CD4-positive, alpha-beta T cell treated with Interleukin-17A for 4 hours (primary cell): ENCODE measurements around the gene PDRG1.

Experiments
- DNase-seq: peaks from one replicate; pipeline ENCODE4 v3.0.0-alpha.2; 2020; ENCODE audit warnings: mixed read lengths

PDRG1 gene

GRCh38 chr20:31903627-31904386 lies 48.0 kb downstream of the PDRG1 start:
- no peak for DNase-seq

GRCh38 chr20:31901615-31902014 lies 50.2 kb downstream of the PDRG1 start:
- no peak for DNase-seq

GRCh38 chr20:31897541-31897940 lies 54.3 kb downstream of the PDRG1 start:
- DNase-seq = no peak

- DNase-seq = no peak
These were observed 55.8 kb downstream of the PDRG1 start for GRCh38 chr20:31896049-31896448.

GRCh38 chr20:31894980-31895675 lies 56.7 kb downstream of the PDRG1 start:
- no peak for DNase-seq
